CD14-positive monocyte (primary cell): ENCODE data around the gene KCNJ10. TPM values are rescaled to one million over a fixed set of nuclear protein-coding genes. Genes with fewer than 3 reads are reported as not detected.

Experiments
- DNase-seq, 3 donors: peaks; one replicate each; pipeline ENCODE4 v3.0.0-alpha.2; 2011 to 2022
- H2AFZ ChIP-seq: 2 replicates; pipeline ENCODE4 v1.6.0; 2012; ENCODE audit warnings: mild to moderate bottlenecking, low read depth, low read length, inconsistent platforms; ENCODE audit not compliant: insufficient read depth, poor library complexity, severe bottlenecking
- H3K27ac ChIP-seq, 2 donors: 1 replicate in 1 of 2; 2 replicates in 1 of 2; pipeline ENCODE4 v1.5.1; 2012 to 2013; ENCODE audit warnings: low read length in 2 of 2, control low read depth in 1 of 2, inconsistent platforms in 1 of 2, low read depth in 1 of 2, mild to moderate bottlenecking in 1 of 2
- H3K27me3 ChIP-seq, 2 donors: one replicate each; pipeline versions ENCODE4 v1.6.0 to v1.6.1; 2011 to 2013; ENCODE audit warnings: low read length in 2 of 2; ENCODE audit not compliant: control insufficient read depth in 2 of 2, insufficient read depth in 2 of 2
- H3K36me3 ChIP-seq, 2 donors: replicated peaks in 1 of 2; 1 replicate in 1 of 2; 2 replicates in 1 of 2; pipeline versions ENCODE4 v1.5.1 to v1.6.1; 2012 to 2013; ENCODE audit warnings: low read length in 2 of 2, control low read depth in 1 of 2, inconsistent platforms in 1 of 2, mild to moderate bottlenecking in 1 of 2; ENCODE audit not compliant: insufficient read depth in 2 of 2, control insufficient read depth in 1 of 2
- H3K4me1 ChIP-seq, 2 donors: 1 replicate in 1 of 2; 2 replicates in 1 of 2; pipeline versions ENCODE4 v1.5.1 to v1.6.1; 2012 to 2013; ENCODE audit warnings: low read length in 2 of 2, control low read depth in 1 of 2, inconsistent platforms in 1 of 2, mild to moderate bottlenecking in 1 of 2, moderate library complexity in 1 of 2; ENCODE audit not compliant: insufficient read depth in 2 of 2, control insufficient read depth in 1 of 2
- H3K4me2 ChIP-seq: replicated peaks from 2 replicates; pipeline ENCODE3; 2012; ENCODE audit warnings: low read length, moderate library complexity, mild to moderate bottlenecking; ENCODE audit not compliant: poor library complexity, severe bottlenecking; ENCODE audit errors: extremely low read depth
- H3K4me3 ChIP-seq, 3 experiments: fragments of 200-600 bp in 1 of 3; sonication (generic) in 1 of 3; replicated peaks in 1 of 3; 1 replicate in 2 of 3; 2 replicates in 1 of 3; pipeline ENCODE4 v1.5.1; 2011 to 2013; ENCODE audit warnings: low read length in 3 of 3, mild to moderate bottlenecking in 3 of 3, control low read depth in 2 of 3, low read depth in 2 of 3, inconsistent platforms in 1 of 3, moderate library complexity in 1 of 3
- H3K79me2 ChIP-seq: 2 replicates; pipeline ENCODE4 v1.6.0; 2012; ENCODE audit warnings: mild to moderate bottlenecking, control low read depth, inconsistent platforms, low read length, moderate library complexity; ENCODE audit not compliant: insufficient read depth
- H3K9ac ChIP-seq: 2 replicates; pipeline ENCODE4 v1.6.0; 2017; ENCODE audit warnings: low read length, mild to moderate bottlenecking; ENCODE audit not compliant: insufficient read depth, poor library complexity, severe bottlenecking
- H3K9me3 ChIP-seq, 2 donors: replicated peaks in 1 of 2; 1 replicate in 1 of 2; 2 replicates in 1 of 2; pipeline versions ENCODE4 v1.5.1 to v1.6.1; 2012 to 2013; ENCODE audit warnings: low read length in 2 of 2, control low read depth in 1 of 2; ENCODE audit not compliant: control insufficient read depth in 1 of 2, insufficient read depth in 1 of 2
- H4K20me1 ChIP-seq: 2 replicates; pipeline ENCODE4 v1.6.0; 2012; ENCODE audit warnings: mild to moderate bottlenecking, low read length, control low read depth, moderate library complexity; ENCODE audit not compliant: insufficient read depth
- H3K27ac Mint-ChIP-seq, 7 donors: one replicate each; pipeline ENCODE4 v1.8.0; 2020; ENCODE audit warnings: mild to moderate bottlenecking in 7 of 7, mixed read lengths in 7 of 7, moderate library complexity in 6 of 7, inconsistent platforms in 2 of 7
- H3K27me3 Mint-ChIP-seq, 3 donors: one replicate each; pipeline ENCODE4 v1.8.0; 2021 to 2022; ENCODE audit warnings: low read depth in 3 of 3, mild to moderate bottlenecking in 3 of 3, mixed read lengths in 3 of 3, moderate library complexity in 3 of 3, inconsistent platforms in 1 of 3
- H3K36me3 Mint-ChIP-seq, 2 donors: one replicate each; pipeline ENCODE4 v1.8.0; 2020; ENCODE audit warnings: mixed read lengths in 2 of 2, inconsistent platforms in 1 of 2, mild to moderate bottlenecking in 1 of 2
- H3K4me1 Mint-ChIP-seq: one replicate; pipeline ENCODE4 v1.8.0; 2020; ENCODE audit warnings: mild to moderate bottlenecking, mixed read lengths
- H3K4me3 Mint-ChIP-seq, 2 donors: one replicate each; pipeline ENCODE4 v1.8.0; 2020; ENCODE audit warnings: mild to moderate bottlenecking in 2 of 2, mixed read lengths in 2 of 2, moderate library complexity in 1 of 2
- H3K9me3 Mint-ChIP-seq, 7 donors: one replicate each; pipeline ENCODE4 v1.8.0; 2020 to 2022; ENCODE audit warnings: mixed read lengths in 7 of 7, mild to moderate bottlenecking in 6 of 7, moderate library complexity in 6 of 7, inconsistent platforms in 2 of 7
- WGBS: methylation state at CpG from one replicate; pipeline ENCODE4 v1.1.5; 2013; ENCODE audit warnings: missing lambda C conversion rate; ENCODE audit not compliant: insufficient coverage; 5-methylcytosine and 5-hydroxymethylcytosine counted together
- intact Hi-C, 2 donors: fragments of 100-400 bp; cut with micrococcal nuclease; formaldehyde crosslinking; loops; one replicate each; pipeline versions ENCODE4 v1.15.0 to v1.15.1; 2023
- polyA plus RNA-seq, 3 donors: library from polyadenylated mRNA; depleted of rRNA in 1 of 3; unstranded in 2 of 3; stranded (reverse) in 1 of 3; fragments of 300-500 nt in 2 of 3; fragments of >200 nt in 1 of 3; fragmentation: Illumina TruSeq in 2 of 3; gene quantifications; 1 replicate in 2 of 3; 2 replicates in 1 of 3; pipeline ENCODE4 v1.2.3, GENCODE V29; 2012 to 2021
- TF ChIP-seq, protein P1 (sequence below): fragments of 200-600 bp; IDR thresholded peaks from one replicate; pipeline ENCODE4 v1.8.0; 2022; ENCODE audit warnings: antibody characterized with exemption, mild to moderate bottlenecking

KCNJ10 gene
- polyA plus RNA-seq, 3 donors = 0.23 TPM; not detected in 2

- peaks cover 39% of the 10 kb centered on the region for H3K4me1 Mint-ChIP-seq
- H3K4me3 Mint-ChIP-seq = no peak overlapping the region
- intact Hi-C loops = no loop called here
- H3K79me2 ChIP-seq = no peaks in the 10 kb centered on the region
- no peak overlapping the region for H3K27ac ChIP-seq
- H3K9me3 Mint-ChIP-seq = no peaks in the 10 kb centered on the region
- H4K20me1 ChIP-seq = no peaks in the 10 kb centered on the region
- H2AFZ ChIP-seq = no peak overlapping the region
- H3K4me1 ChIP-seq = peaks cover 46 to 50% of the 10 kb centered on the region in 2 donors
- peak; percentile 48 to 85 (median 53) for DNase-seq
- peak overlapping the region in 1 of 7 donors; percentile 21 for H3K27ac Mint-ChIP-seq
- H3K36me3 Mint-ChIP-seq = no peaks in the 10 kb centered on the region
- TF ChIP-seq, protein P1, sequence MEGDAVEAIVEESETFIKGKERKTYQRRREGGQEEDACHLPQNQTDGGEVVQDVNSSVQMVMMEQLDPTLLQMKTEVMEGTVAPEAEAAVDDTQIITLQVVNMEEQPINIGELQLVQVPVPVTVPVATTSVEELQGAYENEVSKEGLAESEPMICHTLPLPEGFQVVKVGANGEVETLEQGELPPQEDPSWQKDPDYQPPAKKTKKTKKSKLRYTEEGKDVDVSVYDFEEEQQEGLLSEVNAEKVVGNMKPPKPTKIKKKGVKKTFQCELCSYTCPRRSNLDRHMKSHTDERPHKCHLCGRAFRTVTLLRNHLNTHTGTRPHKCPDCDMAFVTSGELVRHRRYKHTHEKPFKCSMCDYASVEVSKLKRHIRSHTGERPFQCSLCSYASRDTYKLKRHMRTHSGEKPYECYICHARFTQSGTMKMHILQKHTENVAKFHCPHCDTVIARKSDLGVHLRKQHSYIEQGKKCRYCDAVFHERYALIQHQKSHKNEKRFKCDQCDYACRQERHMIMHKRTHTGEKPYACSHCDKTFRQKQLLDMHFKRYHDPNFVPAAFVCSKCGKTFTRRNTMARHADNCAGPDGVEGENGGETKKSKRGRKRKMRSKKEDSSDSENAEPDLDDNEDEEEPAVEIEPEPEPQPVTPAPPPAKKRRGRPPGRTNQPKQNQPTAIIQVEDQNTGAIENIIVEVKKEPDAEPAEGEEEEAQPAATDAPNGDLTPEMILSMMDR = peak; percentile 96
- H3K27me3 Mint-ChIP-seq = peaks cover 23 to 41% (median 32%) of the 10 kb centered on the region in 3 donors
- no peak overlapping the region for H3K4me3 ChIP-seq
- no peak overlapping the region for H3K4me2 ChIP-seq
- no peaks in the 10 kb centered on the region for H3K36me3 ChIP-seq
- H3K27me3 ChIP-seq = peaks cover 27 to 42% of the 10 kb centered on the region in 2 donors
- 9% methylated on average over 4 of the region's 8 CpGs for WGBS
- H3K9me3 ChIP-seq = no peaks in the 10 kb centered on the region
- no peak overlapping the region for H3K9ac ChIP-seq
Observed at GRCh38 chr1:160078512-160079195, 8.7 kb upstream of the KCNJ10 start.

GRCh38 chr1:160077486-160077885 lies 7.5 kb upstream of the KCNJ10 start:
- H3K36me3 ChIP-seq = no peaks in the 10 kb centered on the region
- intact Hi-C loops = no loop called here
- no peak overlapping the region for H3K4me3 ChIP-seq
- H3K79me2 ChIP-seq = no peaks in the 10 kb centered on the region
- Mint-ChIP-seq H3K9me3 (peaks cover 0 to 2% (median 0%) of the 10 kb centered on the region in 7 donors), H3K27me3 (peaks cover 12 to 29% (median 20%) of the 10 kb centered on the region in 3 donors), H3K4me1 (peaks cover 39% of the 10 kb centered on the region), H3K27ac (peak overlapping the region; percentile 44 to 84 (median 72)), H3K4me3 (peak overlapping the region in 1 of 2 donors; percentile 4), H3K36me3 (no peaks in the 10 kb centered on the region)
- TF ChIP-seq, protein P1 = no peak
- peaks cover 44 to 47% of the 10 kb centered on the region in 2 donors for H3K4me1 ChIP-seq
- H3K27me3 ChIP-seq = peaks cover 16 to 31% of the 10 kb centered on the region in 2 donors
- H3K9me3 ChIP-seq = no peaks in the 10 kb centered on the region
- no peak overlapping the region for H3K4me2 ChIP-seq
- DNase-seq = peak; percentile 35 to 69 (median 50)
- H3K9ac ChIP-seq = no peak overlapping the region
- H4K20me1 ChIP-seq = no peaks in the 10 kb centered on the region
- no peak overlapping the region for H2AFZ ChIP-seq
- H3K27ac ChIP-seq = peak overlapping the region; percentile 57 to 59
